GF-D8 (cell line): ENCODE measurements around the gene GNAS-AS1.

Experiments
- DNase-seq: peaks from one replicate; lab custom pipeline; 2025; lab: John Stamatoyannopoulos, UW

GNAS-AS1 gene

DNA sequence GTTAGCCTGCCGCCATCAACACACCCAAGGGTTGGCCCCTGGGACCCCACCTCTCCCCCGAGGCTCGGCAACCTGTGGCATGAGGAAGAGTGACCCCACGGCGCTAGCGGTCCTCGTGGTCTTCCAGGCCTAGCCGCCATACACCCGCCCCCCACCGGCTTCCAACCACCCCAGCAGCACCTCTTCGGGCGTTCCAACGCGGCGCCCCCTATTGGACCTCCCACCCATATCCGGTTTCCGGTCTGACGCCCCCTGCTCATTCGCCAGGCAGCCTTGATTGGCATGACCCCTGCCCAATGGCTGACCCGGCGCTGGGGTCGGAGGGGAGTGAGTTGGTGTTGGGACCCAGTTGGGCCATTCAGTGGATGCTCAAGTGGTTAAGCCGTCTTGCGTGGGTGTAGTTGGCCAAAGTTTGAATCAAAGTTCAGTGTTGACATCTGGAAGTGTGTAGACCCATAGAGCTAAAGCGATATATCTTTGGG, at the start of gene GNAS-AS1:
TSS of gene GNAS-AS1 (minus strand) at position 210 of the 482 bp plus-strand sequence.
- no peak for DNase-seq

DNA sequence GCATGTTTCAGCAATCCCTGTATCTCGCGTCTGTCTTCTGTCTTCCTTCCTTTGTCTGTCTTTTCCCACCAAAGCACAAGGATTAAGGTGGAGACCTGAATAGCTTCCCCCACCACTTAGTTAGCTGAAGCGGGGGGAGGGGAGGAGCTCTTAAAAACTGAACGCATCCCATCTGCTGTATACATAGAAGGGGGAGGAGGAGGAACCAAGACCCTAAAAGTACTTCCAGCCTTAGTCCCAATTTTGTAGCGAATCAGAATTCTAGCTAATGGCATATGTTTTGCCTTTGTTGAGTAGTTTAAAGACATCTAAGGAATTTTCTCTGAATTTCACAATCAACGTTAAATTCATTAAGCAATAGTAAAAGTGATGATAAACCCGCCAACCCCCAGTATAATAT, 49.7 kb upstream of the GNAS-AS1 start:
- DNase-seq, result no peak

DNA sequence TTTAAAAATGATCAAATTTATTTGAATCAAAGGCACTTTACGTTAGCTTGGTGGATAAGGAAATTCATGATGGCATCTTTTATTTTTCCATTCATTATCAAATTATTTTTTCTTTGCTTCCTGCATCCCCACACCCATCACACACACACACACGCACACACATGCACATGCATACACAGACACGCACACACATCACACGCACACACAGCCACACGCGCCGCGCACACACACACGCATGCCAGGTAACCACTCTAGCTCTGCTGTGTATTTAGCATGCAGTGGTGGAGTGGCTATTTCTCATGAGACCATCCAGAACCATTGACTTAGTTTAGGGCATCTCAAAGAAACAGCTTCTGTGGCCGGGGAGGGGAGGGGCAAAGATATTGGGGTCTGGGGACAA, 48.8 kb upstream of the GNAS-AS1 start:
- DNase-seq, result no peak

DNA sequence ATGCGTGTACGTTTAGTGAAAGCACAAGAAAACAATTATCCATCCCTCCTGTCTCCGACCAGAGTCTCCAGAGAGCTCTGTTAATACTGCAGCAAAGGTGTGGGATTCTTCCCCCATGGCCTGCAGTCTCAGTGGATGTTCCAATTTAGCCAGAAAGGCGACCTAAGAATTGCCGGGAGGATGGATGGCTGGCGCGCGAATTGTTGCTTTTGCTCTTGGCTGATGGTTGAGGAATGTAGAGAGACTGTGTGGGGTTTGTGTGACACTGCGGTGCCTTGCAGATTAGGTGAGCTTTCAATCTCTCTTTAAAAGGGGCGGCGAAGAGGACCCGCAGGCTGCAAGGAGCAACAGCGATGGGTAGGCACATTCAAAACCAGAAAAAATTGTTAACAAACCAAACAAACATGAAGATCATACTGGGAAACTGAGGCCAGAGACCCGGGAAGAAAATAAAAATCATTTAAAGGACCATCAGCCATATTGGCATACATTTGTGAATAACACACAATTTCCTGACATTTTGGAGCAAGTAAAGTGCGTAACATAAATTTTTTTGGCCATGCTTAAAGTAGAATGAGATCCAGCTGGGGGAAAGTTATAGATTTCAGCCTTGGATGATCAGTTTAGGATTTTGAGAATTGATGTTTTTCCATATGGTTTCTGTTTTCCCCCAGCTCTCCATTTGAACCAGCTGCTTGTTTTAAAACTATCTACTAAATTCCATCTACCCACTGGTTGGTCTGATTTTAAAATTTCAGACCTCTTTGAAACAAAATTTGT, 48.1 kb upstream of the GNAS-AS1 start:
- no peak for DNase-seq

DNA sequence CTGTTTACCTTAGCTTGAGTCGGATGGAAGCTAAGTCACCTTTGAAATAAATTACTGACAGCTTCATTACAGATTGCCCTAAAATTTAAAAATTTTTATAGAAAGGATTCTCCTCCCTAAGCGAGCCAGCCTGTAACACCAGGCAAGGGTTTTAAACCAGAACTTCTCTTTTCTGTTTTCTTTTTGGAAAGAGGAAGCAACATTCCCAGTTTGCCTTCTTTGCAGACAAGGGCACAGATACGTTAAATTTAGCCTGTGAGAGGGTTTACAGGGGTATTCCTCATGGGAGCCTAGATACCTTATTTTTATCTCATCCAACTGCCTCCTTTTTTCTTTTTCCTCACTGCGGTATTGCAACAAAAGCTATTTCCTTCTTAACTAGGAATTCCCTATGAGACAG, 46.8 kb upstream of the GNAS-AS1 start:
- no peak for DNase-seq

DNA sequence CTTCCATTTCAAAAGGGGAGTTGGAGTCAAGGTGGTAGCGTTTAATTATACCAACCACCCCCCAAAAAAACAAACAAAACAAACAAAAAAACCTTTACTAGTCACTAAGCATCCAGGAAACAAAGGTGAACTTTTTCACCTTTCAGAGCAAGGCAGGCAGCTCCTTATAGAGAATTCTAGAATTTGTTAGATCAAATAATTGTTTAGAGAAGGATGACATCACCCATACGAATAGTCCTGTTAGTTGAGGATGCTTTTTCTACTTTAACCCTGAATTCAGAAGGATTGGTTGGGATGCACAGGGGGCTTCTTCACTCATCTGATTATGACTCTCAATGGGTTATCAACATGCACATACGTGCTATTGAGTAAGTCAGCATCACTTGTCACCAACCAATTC, 46.1 kb upstream of the GNAS-AS1 start:
- no peak for DNase-seq

DNA sequence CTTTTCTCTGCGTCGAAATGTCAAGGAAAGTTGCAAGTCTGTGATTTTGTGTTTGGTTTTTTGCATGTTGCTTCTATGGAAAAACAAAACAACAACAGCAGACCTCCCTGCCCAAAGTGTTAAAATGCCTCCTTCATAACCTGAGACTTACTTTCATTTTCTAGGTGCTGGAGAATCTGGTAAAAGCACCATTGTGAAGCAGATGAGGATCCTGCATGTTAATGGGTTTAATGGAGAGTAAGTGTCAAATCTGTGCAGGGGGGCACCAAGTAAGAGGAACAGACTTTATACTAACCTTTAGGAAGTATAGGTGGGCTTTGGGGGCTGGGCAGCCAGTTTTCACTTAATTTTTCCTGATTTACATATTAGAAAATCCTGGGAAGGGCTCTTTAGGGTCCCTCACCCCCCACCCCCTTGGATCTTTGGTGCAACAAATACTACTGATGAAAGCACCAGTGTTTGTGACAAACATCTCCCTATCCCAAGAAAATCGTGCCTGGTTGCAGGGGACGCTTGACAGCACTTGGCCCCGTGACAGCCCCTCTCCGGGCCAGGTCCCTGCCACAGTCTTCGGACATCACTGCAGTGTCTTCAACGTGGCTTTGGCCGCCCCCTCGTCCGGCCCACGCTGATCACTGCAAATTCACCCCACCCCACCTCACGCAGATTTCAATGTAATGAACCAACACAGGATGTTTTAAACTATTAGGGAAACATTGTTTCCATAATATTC, 44.9 kb upstream of the GNAS-AS1 start:
- no peak for DNase-seq

DNA sequence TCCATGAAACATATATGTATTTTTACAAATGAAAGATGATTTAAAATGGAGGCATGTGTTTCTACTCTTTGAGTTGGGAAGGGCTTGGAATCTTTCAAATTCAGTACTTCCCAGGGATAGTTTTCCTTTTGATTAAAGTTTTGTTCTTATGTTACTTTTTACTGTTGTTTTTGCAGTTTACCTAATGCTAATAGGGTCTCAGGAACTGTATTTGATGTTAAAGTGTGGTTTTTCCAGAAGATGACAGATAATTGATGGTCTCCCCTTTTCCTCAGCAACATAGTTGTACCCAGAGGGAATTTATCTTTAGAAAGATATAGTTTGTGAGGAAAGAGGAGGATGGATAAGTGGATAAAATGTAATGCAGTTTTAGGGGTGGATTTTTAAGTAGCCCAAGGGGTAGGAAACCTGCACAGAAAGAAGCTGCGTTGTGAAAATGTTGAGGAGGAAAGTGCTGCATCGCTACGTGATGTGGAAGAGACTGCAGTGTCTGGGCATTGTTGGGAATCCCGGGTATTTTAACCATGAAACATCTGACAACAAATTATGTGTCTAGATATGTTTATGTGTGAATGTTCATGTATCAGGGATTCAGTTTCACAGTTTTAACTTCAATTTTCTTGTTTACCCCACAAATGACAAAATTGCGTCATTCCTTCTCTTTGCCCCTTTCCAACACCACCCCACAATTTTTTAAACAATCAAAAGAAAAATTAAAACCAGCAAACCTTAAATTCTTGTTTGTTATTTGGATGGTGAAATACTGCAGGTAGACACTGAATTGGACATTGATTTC, 44.1 kb upstream of the GNAS-AS1 start:
- no peak for DNase-seq

DNA sequence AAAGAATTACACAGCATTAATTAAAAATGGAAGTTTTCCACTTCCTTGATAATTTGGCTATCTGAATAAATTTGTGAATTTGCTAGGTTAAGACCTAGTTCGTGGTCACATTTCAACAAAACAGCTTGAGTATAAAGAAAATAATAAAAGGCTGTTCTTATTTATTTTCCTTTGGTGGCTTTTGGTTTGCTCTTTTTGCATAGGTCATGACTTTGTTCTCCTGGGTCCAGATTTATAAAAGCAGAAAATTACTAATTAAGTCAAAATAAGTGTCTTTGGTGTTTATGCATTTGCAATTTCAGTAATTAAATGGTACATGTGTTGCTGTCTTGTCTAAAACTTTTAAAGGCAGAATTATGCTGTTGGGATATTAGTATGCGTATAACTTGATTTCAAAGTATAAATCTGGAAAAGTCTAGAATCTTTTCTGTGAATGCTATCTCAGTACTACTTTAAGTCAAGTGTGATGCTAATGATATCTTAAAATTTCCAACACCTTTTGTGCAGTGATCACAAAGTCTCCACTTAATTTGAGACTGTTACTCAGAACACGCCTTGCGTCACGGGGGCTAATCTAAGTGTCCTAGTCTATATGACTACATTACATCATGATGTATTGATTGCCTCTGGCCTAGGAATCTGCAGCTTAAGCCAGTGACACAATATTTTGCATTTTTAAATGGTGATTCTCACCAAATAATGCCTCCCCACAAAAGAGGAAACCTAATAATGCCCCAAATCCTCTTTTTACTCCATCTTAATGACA, 42.8 kb upstream of the GNAS-AS1 start:
- DNase-seq, result no peak

DNA sequence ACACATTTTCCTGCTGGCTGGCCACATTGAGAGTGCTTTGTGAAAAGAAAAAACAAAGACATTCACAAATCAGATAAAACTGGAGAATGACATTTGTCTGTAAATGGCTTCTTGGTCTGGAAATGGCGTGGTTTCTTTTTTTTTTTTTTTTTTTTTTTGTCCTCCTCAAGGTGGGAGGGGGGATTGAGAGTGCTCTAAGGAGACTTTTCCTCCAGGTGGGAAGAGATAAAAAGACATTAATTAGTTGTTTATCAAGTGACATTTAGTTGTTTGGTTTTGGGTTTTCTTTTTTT, 42.2 kb upstream of the GNAS-AS1 start:
- DNase-seq, result no peak

DNA sequence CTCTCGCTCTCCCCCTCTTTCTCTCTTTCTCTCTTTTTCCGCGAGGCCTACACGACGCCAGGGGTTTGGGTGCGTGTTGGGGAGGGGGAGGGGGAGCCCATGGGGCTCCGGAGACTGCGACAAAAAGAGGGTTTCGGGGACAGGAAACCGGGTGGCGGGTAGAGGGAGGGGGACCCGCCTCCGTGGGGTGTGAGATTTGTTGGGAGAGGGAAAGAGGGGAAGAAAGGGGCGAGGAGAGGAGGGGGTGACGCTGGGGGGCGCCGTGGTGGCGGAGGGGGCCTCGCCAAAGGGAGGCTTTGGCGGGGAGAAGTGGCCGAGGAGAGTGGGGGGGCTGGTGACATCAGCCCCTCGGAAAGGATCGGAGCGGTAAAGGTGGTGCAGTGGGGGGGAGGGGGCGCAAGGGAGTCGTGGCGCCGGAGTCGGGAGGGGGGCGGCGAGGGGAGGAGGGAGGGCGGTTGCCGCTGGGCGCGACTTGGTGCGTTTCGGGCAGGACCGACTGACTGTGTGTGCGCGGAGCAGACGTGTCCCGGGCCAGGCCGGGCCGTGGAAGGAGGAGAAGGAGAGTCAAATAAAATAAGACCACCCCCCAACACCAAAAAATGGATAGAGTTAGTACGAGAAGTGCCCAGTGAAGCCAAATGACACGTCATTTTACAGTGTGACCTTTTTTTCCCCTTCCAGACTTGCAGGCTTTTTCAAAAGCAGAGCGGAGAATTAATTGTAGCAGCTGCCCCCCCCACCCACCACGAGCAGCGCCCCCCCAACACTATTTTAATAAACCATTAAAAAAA, 41.6 kb upstream of the GNAS-AS1 start:
- DNase-seq, result peak; percentile 52

DNA sequence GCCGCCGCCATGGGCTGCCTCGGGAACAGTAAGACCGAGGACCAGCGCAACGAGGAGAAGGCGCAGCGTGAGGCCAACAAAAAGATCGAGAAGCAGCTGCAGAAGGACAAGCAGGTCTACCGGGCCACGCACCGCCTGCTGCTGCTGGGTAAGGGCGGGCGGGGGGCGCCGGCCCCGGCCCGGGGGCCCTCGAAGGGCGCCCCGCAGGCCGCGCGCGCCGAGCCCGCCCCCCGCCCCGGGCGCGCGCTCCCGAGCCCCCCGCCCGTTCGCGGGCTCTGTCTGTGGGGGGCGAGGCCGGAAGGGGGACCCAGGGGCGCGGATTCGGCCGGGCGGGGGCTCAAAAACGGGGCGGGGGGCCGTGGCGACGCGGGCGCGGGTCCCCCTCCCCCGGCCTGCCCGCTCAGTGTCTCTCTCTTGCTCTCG, 41.0 kb upstream of the GNAS-AS1 start:
- no peak for DNase-seq

DNA sequence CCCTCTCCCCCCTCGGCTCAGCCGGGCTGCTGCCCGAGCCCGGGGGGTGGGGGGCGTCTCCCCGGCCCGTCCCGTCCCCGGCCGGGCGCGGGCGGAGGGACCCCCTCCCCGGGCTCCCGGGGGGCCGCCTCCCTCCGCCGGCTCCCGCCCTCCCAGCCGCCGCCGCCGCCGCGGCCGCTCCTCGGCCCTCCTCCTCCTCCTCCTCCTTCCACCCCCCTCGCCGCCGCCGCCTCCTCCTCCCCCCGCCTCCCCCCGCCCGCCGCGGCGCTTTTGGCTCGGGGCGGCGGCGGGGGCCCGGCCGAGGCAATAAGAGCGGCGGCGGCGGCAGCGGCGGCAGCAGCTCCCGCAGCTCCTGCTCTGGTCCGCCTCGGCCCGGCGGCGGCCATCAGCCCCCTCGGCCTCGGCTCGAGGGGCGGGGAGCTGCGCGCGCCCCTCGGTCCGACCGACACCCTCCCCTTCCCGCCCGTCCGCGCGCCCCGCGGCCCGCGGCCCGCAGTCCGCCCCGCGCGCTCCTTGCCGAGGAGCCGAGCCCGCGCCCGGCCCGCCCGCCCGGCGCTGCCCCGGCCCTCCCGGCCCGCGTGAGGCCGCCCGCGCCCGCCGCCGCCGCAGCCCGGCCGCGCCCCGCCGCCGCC, 40.5 kb upstream of the GNAS-AS1 start:
- DNase-seq, result no peak

DNA sequence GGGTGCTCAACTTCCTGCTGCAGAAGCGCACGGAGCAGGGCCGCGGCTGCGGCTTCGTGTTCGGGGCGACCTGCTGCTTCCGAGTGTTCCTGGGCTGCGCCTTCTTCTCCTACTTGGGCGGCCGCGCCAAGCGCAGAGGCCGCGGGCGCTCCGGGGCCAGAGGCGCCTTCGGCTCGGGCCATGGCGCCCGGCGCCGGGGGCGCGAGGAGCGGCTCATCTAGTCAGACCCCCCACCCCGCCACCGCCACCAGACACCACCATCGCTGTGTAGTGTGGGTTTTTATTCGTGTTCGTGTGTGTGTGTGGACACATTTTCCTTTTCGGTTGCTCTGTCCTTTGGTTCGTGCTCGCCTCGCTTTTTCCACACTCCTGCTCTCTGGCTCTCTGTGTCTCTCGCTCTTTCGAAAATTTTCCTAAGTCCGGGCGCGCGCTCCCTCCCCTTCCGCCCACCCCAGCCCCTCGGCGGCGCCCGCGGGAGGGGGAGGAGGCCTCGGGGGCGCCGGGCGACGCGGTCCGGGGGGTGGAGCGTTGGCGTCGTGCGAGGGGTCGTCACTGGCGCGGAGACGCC, 39.9 kb upstream of the GNAS-AS1 start:
- peak; percentile 56 for DNase-seq

DNA sequence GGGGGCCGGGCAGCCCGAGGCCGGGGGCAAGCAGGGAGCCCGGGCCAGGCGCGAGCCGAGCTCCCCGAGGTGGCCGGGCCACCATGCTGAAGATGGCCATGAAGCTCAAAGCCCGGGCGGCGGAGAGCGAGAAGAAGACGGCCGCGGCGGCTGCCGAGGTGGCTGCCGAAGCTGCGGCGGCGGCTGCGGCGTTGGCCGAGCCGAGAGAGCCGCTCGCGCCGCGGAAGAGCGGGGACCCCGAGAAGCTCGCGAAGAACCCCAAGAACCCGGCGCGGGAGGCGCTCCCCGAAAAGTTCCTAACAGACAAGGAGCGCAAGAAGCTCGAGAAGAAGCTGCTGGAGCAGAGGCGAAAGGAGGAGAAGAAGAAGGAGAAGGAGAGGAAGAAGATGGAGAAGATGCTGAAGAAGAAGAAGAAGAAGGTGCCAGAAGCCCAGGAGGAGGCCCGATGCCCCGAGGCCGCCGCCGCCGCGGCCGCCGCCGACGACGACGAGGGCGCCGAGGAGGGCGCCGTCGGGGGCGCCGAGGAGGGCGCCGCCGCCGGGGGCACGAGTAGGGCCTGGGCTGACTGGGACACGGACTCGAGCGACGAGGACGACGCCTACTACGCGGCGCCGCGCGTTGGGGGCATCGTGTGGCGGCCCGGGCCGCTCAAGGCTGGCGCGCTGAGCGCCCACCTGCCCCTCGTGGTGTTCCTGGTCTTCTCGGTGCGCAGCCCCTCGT, 39.3 kb upstream of the GNAS-AS1 start:
- no peak for DNase-seq

DNA sequence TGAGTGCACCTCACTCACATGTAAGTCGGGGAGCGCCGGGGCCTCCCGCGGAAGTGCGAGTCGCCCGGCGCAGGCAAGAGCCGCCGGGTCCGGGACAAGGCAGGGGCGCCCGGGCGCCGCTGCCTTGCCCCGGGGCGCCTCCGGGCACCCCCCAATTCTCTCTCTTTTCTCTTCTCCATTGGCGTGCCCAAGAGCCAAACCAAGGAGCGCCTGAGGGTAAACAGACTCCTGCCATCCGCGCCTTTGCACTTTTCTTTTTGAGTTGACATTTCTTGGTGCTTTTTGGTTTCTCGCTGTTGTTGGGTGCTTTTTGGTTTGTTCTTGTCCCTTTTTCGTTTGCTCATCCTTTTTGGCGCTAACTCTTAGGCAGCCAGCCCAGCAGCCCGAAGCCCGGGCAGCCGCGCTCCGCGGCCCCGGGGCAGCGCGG, 38.6 kb upstream of the GNAS-AS1 start:
- DNase-seq, result no peak

DNA sequence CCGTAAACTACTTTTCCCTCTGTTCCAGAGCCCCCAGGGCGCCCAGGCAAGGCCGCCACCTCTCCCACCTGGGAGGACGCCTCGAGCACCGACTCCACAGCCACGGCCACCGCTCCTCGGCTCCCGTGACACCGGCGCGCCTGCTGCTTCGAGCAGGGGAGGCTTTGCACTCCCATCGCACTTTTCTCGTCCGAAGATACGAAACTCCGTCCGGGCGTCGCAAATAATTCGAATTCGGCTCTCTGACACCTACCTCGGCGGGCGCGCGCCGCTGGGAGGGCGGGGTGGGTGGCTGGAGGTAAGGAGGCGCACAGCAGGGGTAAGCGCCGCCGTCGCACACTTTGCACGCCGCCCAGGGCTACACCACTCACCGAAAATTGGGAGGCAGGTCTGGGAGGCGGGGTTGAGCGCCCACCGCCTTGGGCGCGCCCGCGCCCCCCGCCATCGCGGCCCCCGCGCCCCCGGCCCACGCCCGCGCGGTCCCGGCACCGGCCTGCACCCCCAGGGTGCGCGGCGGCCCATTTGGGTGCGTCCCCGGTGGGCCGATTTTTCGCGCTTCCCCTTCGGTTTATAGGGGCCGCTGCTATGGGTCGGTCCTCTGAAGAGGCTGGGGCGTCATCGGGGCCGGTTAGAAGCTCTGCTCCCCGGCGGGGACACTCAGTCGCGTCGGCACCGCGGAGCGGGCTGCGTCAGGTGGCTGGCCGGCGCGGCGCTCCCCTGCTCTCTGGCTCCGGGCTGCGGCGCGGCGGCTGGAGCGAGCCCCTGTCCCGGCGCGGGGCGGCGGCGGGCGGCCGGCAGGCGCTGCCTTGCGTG, 38.0 kb upstream of the GNAS-AS1 start:
- peak; percentile 53 for DNase-seq

DNA sequence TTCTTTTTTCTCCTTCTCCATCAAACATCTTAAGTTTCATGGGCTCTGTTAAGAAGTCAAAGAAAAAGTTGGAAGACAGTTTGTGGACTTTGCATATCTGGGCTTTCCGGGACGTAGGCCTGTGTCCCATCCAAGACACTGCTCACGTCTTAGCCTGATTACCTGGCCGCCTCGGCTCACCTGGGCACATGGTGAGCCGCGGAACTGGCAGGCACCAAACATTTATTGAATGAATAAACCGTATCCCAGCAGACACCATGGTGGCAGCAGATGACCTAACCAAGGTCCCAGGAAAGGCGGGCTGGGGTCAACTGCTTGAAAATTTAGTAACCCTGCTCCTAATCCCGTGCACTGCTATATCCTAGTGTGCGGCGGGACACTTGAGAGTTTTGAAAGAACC, 37.4 kb upstream of the GNAS-AS1 start:
- no peak for DNase-seq

DNA sequence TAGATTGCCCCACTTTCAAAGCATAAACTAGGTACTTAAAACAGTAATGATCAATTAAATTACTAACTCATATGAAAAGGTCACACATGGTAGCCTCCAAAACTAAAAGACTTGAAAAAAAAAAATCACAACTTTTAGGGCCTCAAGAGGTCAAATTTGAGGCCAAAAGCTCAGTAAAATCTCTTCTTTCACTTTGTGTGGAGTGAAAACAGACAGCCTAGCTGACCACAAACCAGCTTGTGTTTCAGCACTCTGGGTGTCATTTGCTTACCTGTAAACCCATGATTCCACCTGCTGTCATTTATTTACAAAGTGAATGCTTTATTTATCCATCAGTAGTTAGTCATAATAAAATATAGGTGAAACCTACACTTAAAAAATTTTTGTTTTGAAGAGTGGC, 35.8 kb upstream of the GNAS-AS1 start:
- DNase-seq, result no peak
